Colonic mucosa (tissue), 4 donors: ENCODE data around the gene CREBBP. TPM values are rescaled to one million over a fixed set of nuclear protein-coding genes. Genes with fewer than 3 reads are reported as not detected.

Experiments used
- DNase-seq: peaks from one replicate; pipeline ENCODE4 v3.0.0-alpha.2; 2020
- H3K27ac ChIP-seq: fragments of 200-600 bp; one replicate; pipeline ENCODE4 v1.8.0; 2021
- H3K27me3 ChIP-seq: fragments of 200-600 bp; one replicate; pipeline ENCODE4 v1.8.0; 2021
- H3K36me3 ChIP-seq: fragments of 200-600 bp; one replicate; pipeline ENCODE4 v1.8.0; 2021
- H3K4me1 ChIP-seq: fragments of 200-600 bp; one replicate; pipeline ENCODE4 v1.8.0; 2021; ENCODE audit warnings: mild to moderate bottlenecking
- H3K4me3 ChIP-seq: fragments of 200-600 bp; one replicate; pipeline ENCODE4 v1.8.0; 2021
- H3K9ac ChIP-seq, 2 donors: one replicate each; pipeline ENCODE4 v1.7.0; 2013; ENCODE audit warnings: control low read depth in 2 of 2, low read depth in 2 of 2, low read length in 2 of 2
- H3K9me3 ChIP-seq: fragments of 200-600 bp; one replicate; pipeline ENCODE4 v1.8.0; 2021
- CTCF ChIP-seq: fragments of 200-600 bp; IDR thresholded peaks from one replicate; pipeline ENCODE4 v1.8.0; 2022; ENCODE audit warnings: antibody characterized with exemption, mild to moderate bottlenecking
- intact Hi-C: fragments of 100-400 bp; cut with DNase I; formaldehyde crosslinking; loops from one replicate; pipeline ENCODE4 v1.14.1; 2022
- total RNA-seq, 2 donors: library from RNA; stranded (reverse); fragmentation: NEBNext Ultra II Directional in 1 of 2; extraction: Animal tissue kit (Norgen Biotek cat#: 25700) in 1 of 2; gene quantifications; one replicate each; pipeline ENCODE4 v1.2.1, GENCODE V29; 2021
- donor health status: healthy.
- donor health status: DM: no; HTN: no; CAD: no.
- donor health status: DM: no; HTN: no; CAD: no.

The CREBBP gene
- total RNA-seq, 2 donors from 2014 or later: 42.0 to 45.2 TPM

DNA sequence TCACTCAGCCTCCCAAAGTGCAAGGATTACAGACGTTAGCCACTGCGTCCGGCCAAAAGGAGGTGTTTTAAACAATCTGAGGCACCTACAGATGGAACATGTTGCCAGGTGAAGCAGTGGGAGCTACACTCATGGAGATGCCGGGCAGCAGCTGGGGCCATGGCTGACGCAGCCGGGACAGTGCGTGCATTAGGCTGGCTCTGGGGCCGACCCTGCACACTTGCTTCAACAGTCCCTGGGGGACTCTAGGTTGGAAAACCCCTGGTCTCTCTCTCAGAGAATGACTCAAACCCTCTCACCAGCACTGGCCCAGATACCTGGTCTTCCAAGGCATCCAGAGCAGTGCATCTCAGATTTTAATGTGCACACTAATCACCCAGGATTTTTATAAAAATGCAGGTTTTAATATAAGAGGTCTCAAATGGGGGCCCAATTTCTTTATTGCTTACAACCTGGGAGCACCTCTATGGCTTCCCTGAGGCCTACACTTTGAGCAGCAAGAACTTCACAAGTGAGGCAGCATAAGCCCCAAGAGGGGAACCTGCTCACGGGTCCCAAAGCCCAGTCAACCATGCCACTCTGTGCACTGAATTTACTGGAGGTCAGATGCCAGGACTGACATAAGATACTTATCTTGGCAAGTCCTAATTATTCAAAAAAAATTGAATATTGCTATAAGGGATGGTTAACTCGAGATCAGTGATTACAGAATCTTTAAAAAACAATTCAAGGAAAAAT, 92.4 kb downstream of the CREBBP start:
- no peak for DNase-seq
- Histone ChIP-seq H3K36me3 (peaks cover 15% of the 10 kb centered on the region), H3K27me3 (no peaks in the 10 kb centered on the region), H3K4me3 (no peak overlapping the region), H3K27ac (no peak overlapping the region), H3K4me1 (no peaks in the 10 kb centered on the region), H3K9ac (no peak overlapping the region), H3K9me3 (no peaks in the 10 kb centered on the region)
- intact Hi-C loops: no loop called here
- no peak for TF ChIP-seq CTCF

GRCh38 chr16:3785413-3785812, 95.1 kb downstream of the CREBBP start:
- Histone ChIP-seq H3K27me3 (no peaks in the 10 kb centered on the region), H3K36me3 (peaks cover 1% of the 10 kb centered on the region), H3K4me1 (no peaks in the 10 kb centered on the region), H3K27ac (no peak overlapping the region), H3K4me3 (no peak overlapping the region), H3K9me3 (no peaks in the 10 kb centered on the region), H3K9ac (no peak overlapping the region)
- no peak for DNase-seq
- intact Hi-C loops: no loop called here
- no peak for TF ChIP-seq CTCF

GRCh38 chr16:3783516-3783915, 97.0 kb downstream of the CREBBP start:
- no peak overlapping the region for H3K4me3 ChIP-seq
- H3K27me3 ChIP-seq: no peaks in the 10 kb centered on the region
- no peak overlapping the region for H3K9ac ChIP-seq
- DNase-seq: no peak
- H3K4me1 ChIP-seq: no peaks in the 10 kb centered on the region
- intact Hi-C loops: no loop called here
- no peak overlapping the region for H3K27ac ChIP-seq
- no peak for TF ChIP-seq CTCF
- peaks cover 5% of the 10 kb centered on the region for H3K36me3 ChIP-seq
- no peaks in the 10 kb centered on the region for H3K9me3 ChIP-seq

DNA sequence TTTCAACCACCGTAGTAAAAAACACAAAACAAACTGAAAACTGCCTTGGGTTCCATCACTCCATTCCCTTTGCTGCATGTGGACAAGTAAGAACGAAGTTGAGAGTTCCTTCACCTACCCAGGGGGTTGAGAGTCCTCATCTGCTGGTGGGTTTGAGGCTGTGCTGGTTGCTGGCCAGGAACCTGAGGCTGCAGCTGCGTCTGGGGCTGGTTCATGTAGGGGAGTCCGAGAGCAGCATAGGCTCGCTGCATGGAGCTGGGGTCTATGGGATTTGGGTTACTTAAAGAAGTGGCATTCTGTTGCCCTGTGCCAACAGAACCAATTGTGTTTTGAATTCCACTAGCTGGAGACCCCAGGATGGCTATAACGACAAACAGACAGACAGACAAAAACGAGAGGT, 97.9 kb downstream of the CREBBP start:
- H3K27ac ChIP-seq: no peak overlapping the region
- H3K36me3 ChIP-seq: peaks cover 14% of the 10 kb centered on the region
- H3K9me3 ChIP-seq: no peaks in the 10 kb centered on the region
- no peak for TF ChIP-seq CTCF
- intact Hi-C loops: no loop called here
- H3K4me1 ChIP-seq: no peaks in the 10 kb centered on the region
- no peak overlapping the region for H3K4me3 ChIP-seq
- DNase-seq: no peak
- no peaks in the 10 kb centered on the region for H3K27me3 ChIP-seq
- H3K9ac ChIP-seq: no peak overlapping the region

DNA sequence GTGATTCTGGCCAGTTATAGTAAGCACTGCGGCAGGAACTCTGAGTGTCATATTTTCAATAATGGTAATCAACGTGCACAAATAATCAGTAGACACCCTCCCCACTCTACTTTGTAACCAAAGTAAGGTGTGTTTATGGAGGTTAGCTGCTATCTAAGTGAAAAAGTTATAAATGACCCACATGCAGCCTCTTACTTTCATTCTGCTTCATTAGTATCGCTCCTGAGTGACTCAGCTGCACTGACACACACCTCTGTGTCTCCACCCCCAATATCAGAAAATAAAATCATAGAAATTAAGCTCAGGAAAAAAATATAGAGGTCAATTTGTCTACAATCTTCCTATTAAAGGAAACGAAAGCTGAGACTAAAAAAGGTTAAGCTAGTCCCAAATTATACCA, 99.1 kb downstream of the CREBBP start:
- no peaks in the 10 kb centered on the region for H3K9me3 ChIP-seq
- no peak for TF ChIP-seq CTCF
- H3K27me3 ChIP-seq: no peaks in the 10 kb centered on the region
- H3K27ac ChIP-seq: no peak overlapping the region
- H3K9ac ChIP-seq: no peak overlapping the region
- DNase-seq: no peak
- no peak overlapping the region for H3K4me3 ChIP-seq
- intact Hi-C loops: no loop called here
- no peaks in the 10 kb centered on the region for H3K4me1 ChIP-seq
- peaks cover 15% of the 10 kb centered on the region for H3K36me3 ChIP-seq
